Kidney (tissue), 14 donors: ENCODE measurements around the gene GSAP. TPM values are rescaled to one million over a fixed set of nuclear protein-coding genes. Genes with fewer than 3 reads are reported as not detected.

Source experiments
- DNase-seq, 5 donors: peaks; one replicate each; pipeline ENCODE4 v3.0.0-alpha.2; 2013 to 2020
- FAIRE-seq: peaks from 2 replicates; lab custom pipeline; 2012; peaks lifted over from hg19 to GRCh38; lab: Jason Lieb, UNC
- H3K27ac ChIP-seq, 2 donors: one replicate each; pipeline ENCODE4 v1.7.0; 2013; ENCODE audit warnings: low read depth in 2 of 2, low read length in 2 of 2, inconsistent platforms in 1 of 2
- H3K27me3 ChIP-seq: one replicate; pipeline ENCODE4 v1.7.1; 2013; ENCODE audit warnings: low read length, inconsistent platforms; ENCODE audit not compliant: control insufficient read depth, insufficient read depth
- H3K36me3 ChIP-seq, 3 donors: one replicate each; pipeline versions ENCODE4 v1.7.0 to v1.7.1; 2013; ENCODE audit warnings: low read length in 3 of 3, control low read depth in 1 of 3, inconsistent platforms in 1 of 3; ENCODE audit not compliant: insufficient read depth in 3 of 3, control insufficient read depth in 2 of 3
- H3K4me1 ChIP-seq, 3 donors: one replicate each; pipeline versions ENCODE4 v1.7.0 to v1.7.1; 2013; ENCODE audit warnings: low read length in 3 of 3, inconsistent platforms in 1 of 3, low read depth in 1 of 3; ENCODE audit not compliant: control insufficient read depth in 2 of 3, insufficient read depth in 2 of 3
- H3K4me3 ChIP-seq, 3 donors: one replicate each; pipeline versions ENCODE4 v1.7.0 to v1.8.1; 2013; ENCODE audit warnings: low read length in 3 of 3, control low read depth in 1 of 3, inconsistent platforms in 1 of 3
- H3K9ac ChIP-seq, 3 donors: one replicate each; pipeline versions ENCODE4 v1.7.0 to v1.7.1; 2013; ENCODE audit warnings: low read length in 3 of 3, control low read depth in 1 of 3, inconsistent platforms in 1 of 3
- H3K9me3 ChIP-seq, 3 donors: one replicate each; pipeline versions ENCODE4 v1.7.0 to v1.7.1; 2013; ENCODE audit warnings: low read length in 3 of 3, control low read depth in 1 of 3, inconsistent platforms in 1 of 3; ENCODE audit not compliant: control insufficient read depth in 2 of 3, insufficient read depth in 1 of 3
- CTCF ChIP-seq: IDR thresholded peaks from 3 replicates; pipeline ENCODE4 v1.5.1; 2012; ENCODE audit warnings: mild to moderate bottlenecking, moderate library complexity, borderline replicate concordance; ENCODE audit not compliant: insufficient read depth; ENCODE audit errors: extremely low read depth
- intact Hi-C: fragments of 100-400 bp; cut with DNase I; formaldehyde crosslinking; loops from one replicate; pipeline ENCODE4 v1.11.1; 2022
- polyA plus RNA-seq: library from polyadenylated mRNA; stranded (reverse); fragments of 350-450 nt; fragmentation: Illumina TruSeq; extraction: RNeasy Lipid Tissue Mini Kit (QIAGEN cat#74804); gene quantifications from one replicate; pipeline ENCODE4 v1.2.3, GENCODE V29; 2014; ENCODE audit warnings: low read depth, low replicate concordance; ENCODE audit not compliant: insufficient read depth
- total RNA-seq: library from RNA; stranded (reverse); fragmentation: NEBNext Ultra II Directional; extraction: Animal tissue kit (Norgen Biotek cat#: 25700); gene quantifications from one replicate; pipeline ENCODE4 v1.2.1, GENCODE V29; 2021
- donor health status: control.
- donor health status: control.
- donor health status: control.
- donor health status: control.
- donor health status: control.
- donor health status: DM: yes; HTN: yes; CAD: no.
- donor health status: Normal renal cell carcinoma (clear cell type).

The GSAP gene
- total and polyA plus RNA-seq, 2 donors from 2014 or later = 11.7 to 29.4 TPM

GRCh38 chr7:77450054-77450453 lies 33.9 kb upstream of the GSAP start:
- no peak for FAIRE-seq
- Histone ChIP-seq H3K4me1 (no peaks in the 10 kb centered on the region), H3K27ac (no peak overlapping the region), H3K27me3 (no peaks in the 10 kb centered on the region), H3K4me3 (no peak overlapping the region), H3K9me3 (no peaks in the 10 kb centered on the region), H3K9ac (no peak overlapping the region), H3K36me3 (no peaks in the 10 kb centered on the region)
- TF ChIP-seq CTCF = no peak
- intact Hi-C loops = no loop called here
- no peak for DNase-seq

DNA sequence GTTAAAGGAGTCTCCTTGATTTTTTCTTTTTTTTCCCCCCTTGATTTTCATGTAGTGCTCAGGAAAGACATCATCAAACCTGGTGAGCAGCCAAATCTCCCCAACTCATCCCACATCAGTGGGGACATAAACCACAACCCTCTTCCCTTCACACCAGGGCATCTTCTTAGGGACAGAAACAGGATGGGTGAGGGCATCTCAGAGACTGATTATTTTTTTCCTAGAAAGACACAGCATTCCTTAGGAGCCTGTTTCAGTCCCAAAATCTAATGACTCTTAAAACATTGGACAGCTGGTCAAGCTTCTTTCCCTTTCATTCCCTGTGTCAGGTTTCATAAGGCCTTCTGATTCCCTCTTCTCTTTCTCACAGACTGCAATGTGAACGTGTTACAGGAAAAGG lies 31.5 kb upstream of the GSAP start:
- Histone ChIP-seq H3K4me3 (no peak overlapping the region), H3K9ac (no peak overlapping the region), H3K36me3 (no peaks in the 10 kb centered on the region), H3K4me1 (no peaks in the 10 kb centered on the region), H3K27ac (no peak overlapping the region), H3K9me3 (no peaks in the 10 kb centered on the region), H3K27me3 (no peaks in the 10 kb centered on the region)
- DNase-seq (no peak), FAIRE-seq (no peak)
- no peak for TF ChIP-seq CTCF
- intact Hi-C loops = no loop called here

DNA sequence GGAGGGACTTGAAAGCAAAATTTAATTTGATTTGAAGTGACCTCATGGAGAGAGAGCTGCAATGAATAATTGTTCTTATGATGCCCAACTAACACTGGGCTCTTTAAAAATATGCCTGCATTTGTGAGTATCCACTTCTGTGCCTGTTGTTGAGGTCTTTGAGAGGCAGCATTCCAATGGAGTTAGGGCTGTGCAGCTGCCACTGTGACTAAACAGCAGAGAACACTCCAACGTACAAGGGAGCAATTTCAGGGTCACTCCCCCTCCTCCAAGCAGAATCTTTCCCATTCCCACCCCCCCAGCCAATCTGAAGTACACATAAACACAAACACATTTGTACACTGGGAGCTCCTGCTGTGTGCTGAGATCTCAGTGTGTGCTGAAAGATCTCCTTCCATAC lies 28.0 kb upstream of the GSAP start:
- H3K27me3 ChIP-seq = no peaks in the 10 kb centered on the region
- H3K9ac ChIP-seq = no peak overlapping the region
- H3K9me3 ChIP-seq = no peaks in the 10 kb centered on the region
- H3K4me3 ChIP-seq = no peak overlapping the region
- intact Hi-C loops = no loop called here
- no peaks in the 10 kb centered on the region for H3K36me3 ChIP-seq
- no peak overlapping the region for H3K27ac ChIP-seq
- H3K4me1 ChIP-seq = no peaks in the 10 kb centered on the region
- DNase-seq (peak in 1 of 5 donors; percentile 49), FAIRE-seq (no peak)
- no peak for TF ChIP-seq CTCF

DNA sequence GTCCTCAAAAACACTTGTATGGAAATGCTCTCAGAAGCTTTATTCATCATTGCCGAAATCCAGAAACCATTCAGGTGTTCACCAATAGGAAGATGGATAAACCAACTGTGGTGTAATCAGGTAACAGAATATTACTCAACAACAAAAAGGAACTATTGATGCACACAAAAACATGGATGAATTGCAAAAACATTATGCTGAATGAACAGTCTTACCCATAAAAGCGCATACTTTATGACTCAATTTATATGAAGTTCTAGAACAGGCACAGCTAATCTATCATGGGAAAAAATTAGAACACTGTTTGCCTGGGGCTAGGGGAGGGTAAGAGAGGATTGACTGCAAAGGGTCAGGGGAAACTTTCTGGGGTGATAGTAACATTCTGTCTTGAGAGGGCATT lies 26.9 kb upstream of the GSAP start:
- intact Hi-C loops = no loop called here
- TF ChIP-seq CTCF = no peak
- no peak for FAIRE-seq

More for the DNA sequence above, 26.9 kb upstream of the GSAP start:
- H3K4me1 ChIP-seq = no peaks in the 10 kb centered on the region
- H3K27ac ChIP-seq = no peak overlapping the region
- H3K27me3 ChIP-seq = no peaks in the 10 kb centered on the region
- no peaks in the 10 kb centered on the region for H3K36me3 ChIP-seq
- H3K9me3 ChIP-seq = no peaks in the 10 kb centered on the region
- H3K9ac ChIP-seq = no peak overlapping the region
- DNase-seq = no peak
- H3K4me3 ChIP-seq = no peak overlapping the region
